Spinal cord (tissue), 10 donors: ENCODE data around the gene TNFAIP8L2. TPM values are rescaled to one million over a fixed set of nuclear protein-coding genes. Genes with fewer than 3 reads are reported as not detected.
A peak's percentile ranks its signal among the peaks of the same experiment; 100 is the strongest.

ENCODE experiments used
- DNase-seq, 6 donors: peaks; one replicate each; pipeline versions ENCODE4 v3.0.0 to v3.0.0-alpha.2; 2013 to 2015; ENCODE audit warnings: low spot score in 6 of 6, low read depth in 4 of 6
- H3K27ac ChIP-seq: one replicate; pipeline ENCODE4 v1.5.1; 2013; ENCODE audit warnings: low read depth, low read length, control low read depth
- H3K27me3 ChIP-seq: one replicate; pipeline ENCODE4 v1.6.1; 2013; ENCODE audit warnings: low read length; ENCODE audit not compliant: control insufficient read depth, insufficient read depth
- H3K36me3 ChIP-seq: one replicate; pipeline ENCODE4 v1.6.1; 2013; ENCODE audit warnings: low read length; ENCODE audit not compliant: control insufficient read depth, insufficient read depth
- H3K4me1 ChIP-seq: one replicate; pipeline ENCODE4 v1.6.1; 2013; ENCODE audit warnings: low read length; ENCODE audit not compliant: control insufficient read depth, insufficient read depth
- H3K4me3 ChIP-seq: one replicate; pipeline ENCODE4 v1.5.1; 2013; ENCODE audit warnings: low read depth, low read length, control low read depth
- H3K9me3 ChIP-seq: one replicate; pipeline ENCODE4 v1.6.1; 2013; ENCODE audit warnings: low read length; ENCODE audit not compliant: control insufficient read depth, insufficient read depth
- WGBS: methylation state at CpG from one replicate; pipeline ENCODE4 v1.1.5; 2013; ENCODE audit warnings: missing lambda C conversion rate; ENCODE audit not compliant: insufficient coverage; 5-methylcytosine and 5-hydroxymethylcytosine counted together
- polyA plus RNA-seq, 2 donors: library from polyadenylated mRNA; unstranded; fragments of 120-200 nt; gene quantifications; one replicate each; pipeline ENCODE4 v1.2.1, GENCODE V29; 2013; ENCODE audit not compliant: insufficient read length in 2 of 2
- total RNA-seq, 2 donors: library from RNA; depleted of rRNA in 1 of 2; stranded (reverse); fragments of 120-200 nt in 1 of 2; fragments of >200 nt in 1 of 2; gene quantifications; one replicate each; pipeline versions ENCODE4 v1.2.3 to v1.2.4, GENCODE V29; 2013 to 2014
- donor health status: healthy.

Gene TNFAIP8L2
- total and polyA plus RNA-seq, 4 donors: 3.2 to 5.5 (median 4.2) TPM

DNA sequence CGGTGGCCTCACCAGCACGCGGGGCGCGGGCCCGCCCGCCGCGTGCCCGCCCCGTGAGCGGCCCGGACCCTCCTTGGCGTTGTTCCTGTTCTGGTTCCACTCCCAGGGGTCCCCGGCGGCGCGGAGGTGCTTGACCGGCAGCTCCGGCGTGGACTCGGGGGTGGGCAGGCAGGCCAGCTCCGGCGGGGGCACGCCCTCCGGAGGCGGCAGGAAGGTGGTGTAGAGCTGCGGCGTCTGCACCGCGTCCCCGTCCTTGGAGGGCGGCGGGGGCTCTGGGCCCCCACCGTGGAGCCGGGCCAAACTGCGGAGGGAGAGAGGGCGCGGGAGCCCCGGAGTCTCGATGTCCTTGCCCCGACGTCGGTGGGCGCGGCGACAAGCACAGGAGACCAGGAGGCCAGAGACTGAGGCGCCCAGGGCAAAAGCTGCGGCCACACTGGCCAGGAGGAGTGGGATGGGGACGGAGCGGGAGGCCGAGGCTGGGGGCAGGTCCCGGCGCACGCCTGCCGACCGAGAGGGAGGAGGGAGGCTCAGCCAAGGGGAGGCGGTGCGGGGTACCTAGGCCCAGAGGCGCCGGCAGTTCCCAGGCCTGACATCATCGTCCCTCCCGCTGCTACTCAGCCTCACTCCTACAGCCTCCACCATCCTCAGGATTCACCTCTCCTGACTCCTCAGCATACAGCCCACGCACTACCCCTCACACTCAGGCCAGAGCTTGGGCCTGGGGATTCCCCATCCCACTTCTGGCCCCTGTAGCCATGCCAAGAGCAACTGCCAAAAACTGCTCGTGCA lies 23.2 kb upstream of the TNFAIP8L2 start:
- Histone ChIP-seq H3K4me3 (no peak overlapping the region), H3K27ac (no peak overlapping the region), H3K4me1 (peaks cover 21% of the 10 kb centered on the region), H3K36me3 (peaks cover 62% of the 10 kb centered on the region), H3K27me3 (peaks cover 2% of the 10 kb centered on the region), H3K9me3 (no peaks in the 10 kb centered on the region)
- 62% methylated on average over 65 of the region's 65 CpGs for WGBS
- DNase-seq: no peak

GRCh38 chr1:151134396-151134795 lies 22.1 kb upstream of the TNFAIP8L2 start:
- WGBS: no CpG with 5 or more reads among the region's 3 CpGs
- Histone ChIP-seq H3K36me3 (peaks cover 71% of the 10 kb centered on the region), H3K4me1 (peaks cover 21% of the 10 kb centered on the region), H3K27me3 (peaks cover 2% of the 10 kb centered on the region), H3K4me3 (no peak overlapping the region), H3K9me3 (no peaks in the 10 kb centered on the region), H3K27ac (no peak overlapping the region)
- no peak for DNase-seq

DNA sequence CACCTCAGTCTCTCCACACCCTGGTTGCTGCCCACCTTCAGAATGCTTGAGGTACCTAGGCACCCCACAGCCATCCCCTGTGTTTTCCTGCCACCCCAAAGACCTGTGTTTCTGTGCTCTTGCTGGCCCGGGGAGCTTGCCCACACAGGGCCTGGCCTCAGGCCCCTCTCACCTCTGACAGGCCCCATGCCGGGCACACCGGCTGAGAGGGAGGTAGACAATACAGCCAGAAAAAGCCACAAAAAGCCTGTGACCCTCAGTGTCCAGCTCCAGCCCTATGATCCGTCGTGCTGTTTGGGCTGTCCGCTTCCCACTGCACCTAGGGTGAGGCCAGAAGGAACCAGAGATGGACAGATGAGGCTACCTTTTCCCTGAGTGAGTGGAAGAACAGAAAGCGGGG lies 21.5 kb upstream of the TNFAIP8L2 start:
- no peak overlapping the region for H3K27ac ChIP-seq
- DNase-seq: no peak
- no peaks in the 10 kb centered on the region for H3K9me3 ChIP-seq
- H3K27me3 ChIP-seq: peaks cover 2% of the 10 kb centered on the region
- peaks cover 21% of the 10 kb centered on the region for H3K4me1 ChIP-seq
- H3K36me3 ChIP-seq: peaks cover 77% of the 10 kb centered on the region
- H3K4me3 ChIP-seq: no peak overlapping the region
- WGBS: 93% methylated on average over 4 of the region's 7 CpGs

DNA sequence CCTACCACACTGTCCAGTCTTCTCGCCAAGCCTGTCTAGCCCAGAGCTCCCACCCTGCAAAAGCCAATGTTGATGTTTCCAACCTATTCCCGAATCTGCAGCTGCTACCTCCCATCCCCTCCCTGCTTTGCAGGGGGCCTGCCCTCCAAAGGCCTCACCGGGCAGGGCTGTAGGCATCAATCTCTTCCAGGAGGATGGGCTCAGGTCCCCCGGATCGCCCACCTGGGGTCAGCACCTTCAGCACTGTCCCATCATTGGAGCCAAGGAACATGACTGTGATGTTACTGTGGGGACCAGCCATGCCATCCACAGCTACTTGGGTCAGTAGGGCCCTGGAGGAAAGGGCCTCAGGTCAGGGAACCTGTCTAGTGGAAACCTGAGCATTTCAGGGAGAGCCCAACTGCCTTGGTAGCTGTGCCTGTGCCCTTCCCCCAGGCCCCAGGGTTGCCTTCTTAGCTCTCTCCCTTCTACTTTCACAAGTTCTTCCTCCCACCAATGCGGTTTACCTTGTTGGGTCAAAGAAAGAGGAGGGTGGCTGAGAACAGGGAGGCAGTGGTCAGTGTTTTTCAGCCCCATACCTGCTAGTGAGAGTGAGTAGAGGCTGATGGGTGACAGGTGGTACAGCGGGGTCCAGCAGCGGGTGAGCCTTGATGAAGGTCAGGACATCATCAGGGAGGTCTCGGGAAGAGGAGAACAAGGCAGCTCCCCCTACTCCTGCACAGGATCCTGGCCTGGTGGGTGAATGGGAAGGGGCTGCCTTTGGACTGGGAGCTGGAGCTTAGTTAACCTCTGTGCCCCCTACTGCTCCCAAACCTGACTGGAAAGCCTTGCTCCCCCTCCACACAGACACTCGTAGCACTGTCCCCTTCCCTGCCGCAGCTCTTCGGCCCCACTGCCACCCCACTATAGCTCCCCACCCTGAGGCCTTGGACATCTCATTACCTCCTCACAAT lies 20.7 kb upstream of the TNFAIP8L2 start:
- WGBS: 91% methylated on average over 10 of the region's 12 CpGs
- Histone ChIP-seq H3K27ac (no peak overlapping the region), H3K27me3 (peaks cover 2% of the 10 kb centered on the region), H3K9me3 (no peaks in the 10 kb centered on the region), H3K36me3 (peaks cover 80% of the 10 kb centered on the region), H3K4me1 (peaks cover 21% of the 10 kb centered on the region), H3K4me3 (no peak overlapping the region)
- DNase-seq: no peak

GRCh38 chr1:151137789-151138188 lies 18.7 kb upstream of the TNFAIP8L2 start:
- Histone ChIP-seq H3K27ac (no peak overlapping the region), H3K27me3 (no peaks in the 10 kb centered on the region), H3K4me3 (no peak overlapping the region), H3K9me3 (no peaks in the 10 kb centered on the region), H3K4me1 (peaks cover 10% of the 10 kb centered on the region), H3K36me3 (peaks cover 87% of the 10 kb centered on the region)
- DNase-seq: no peak
- 96% methylated on average over 7 of the region's 7 CpGs for WGBS

DNA sequence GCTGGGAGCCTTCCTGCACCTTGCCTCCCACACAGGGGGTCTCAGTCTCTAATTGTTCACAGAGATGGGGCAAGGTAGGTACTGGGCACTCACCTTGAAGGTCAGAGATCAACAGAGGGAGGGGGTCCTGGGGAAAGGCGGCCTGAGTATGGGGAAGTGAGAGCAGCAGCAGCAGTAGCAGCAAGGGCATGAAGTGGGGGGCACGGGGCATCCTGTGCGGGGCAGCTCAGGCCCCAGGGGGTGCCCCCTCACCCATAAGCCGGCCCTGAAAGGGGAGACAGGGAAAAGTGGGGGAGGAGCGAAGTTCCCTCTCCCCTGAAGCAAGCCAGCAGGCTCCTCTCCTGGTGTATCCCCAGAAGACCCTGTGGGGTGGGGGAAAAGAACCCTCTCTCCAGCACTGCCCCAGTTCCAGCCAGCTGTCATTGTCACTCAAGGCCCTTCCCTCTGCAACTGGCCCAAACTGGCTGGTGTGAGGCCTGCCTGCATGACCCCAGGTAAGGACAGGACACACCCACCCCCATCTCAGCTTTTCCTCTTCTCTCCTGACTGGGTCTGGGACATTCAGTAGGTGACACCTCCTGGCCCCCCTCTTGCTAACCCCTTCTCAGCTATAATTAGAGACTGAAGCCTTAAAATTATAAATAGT lies 13.9 kb upstream of the TNFAIP8L2 start:
- H3K4me3 ChIP-seq: no peak overlapping the region
- DNase-seq: no peak
- H3K4me1 ChIP-seq: peaks cover 47% of the 10 kb centered on the region
- no peak overlapping the region for H3K27ac ChIP-seq
- no peaks in the 10 kb centered on the region for H3K9me3 ChIP-seq
- WGBS: 75% methylated on average over 2 of the region's 5 CpGs
- H3K36me3 ChIP-seq: peaks cover 50% of the 10 kb centered on the region
- H3K27me3 ChIP-seq: no peaks in the 10 kb centered on the region

- H3K27ac ChIP-seq: no peak overlapping the region
- WGBS: 69% methylated on average over 6 of the region's 7 CpGs
- H3K9me3 ChIP-seq: no peaks in the 10 kb centered on the region
- no peak overlapping the region for H3K4me3 ChIP-seq
- peaks cover 45% of the 10 kb centered on the region for H3K36me3 ChIP-seq
- peaks cover 47% of the 10 kb centered on the region for H3K4me1 ChIP-seq
- DNase-seq: no peak
- no peaks in the 10 kb centered on the region for H3K27me3 ChIP-seq
Observed at GRCh38 chr1:151143057-151143435, 13.4 kb upstream of the TNFAIP8L2 start.

DNA sequence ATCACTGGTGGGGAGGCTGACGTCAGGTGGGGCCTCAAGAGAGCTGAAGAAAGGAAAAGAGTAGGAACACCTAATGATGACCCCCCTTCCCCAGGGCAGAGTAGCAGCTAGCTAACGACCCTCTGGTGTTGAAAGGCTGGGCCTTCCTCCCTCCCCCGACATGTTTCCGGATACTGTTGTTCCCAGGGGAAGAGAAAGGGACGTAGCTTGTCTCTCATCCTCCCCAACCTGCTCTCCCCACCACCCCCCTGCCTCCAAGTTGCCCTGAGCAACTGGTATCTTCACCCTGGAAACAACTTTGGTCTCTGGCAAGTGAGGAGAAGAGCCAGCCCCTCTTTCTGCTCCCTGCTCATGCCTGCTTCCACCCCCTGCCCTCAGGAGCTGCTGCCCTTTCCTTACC lies 12.5 kb upstream of the TNFAIP8L2 start:
- peaks cover 47% of the 10 kb centered on the region for H3K4me1 ChIP-seq
- no peak overlapping the region for H3K27ac ChIP-seq
- peaks cover 35% of the 10 kb centered on the region for H3K36me3 ChIP-seq
- 0% methylated on average over 2 of the region's 5 CpGs for WGBS
- no peaks in the 10 kb centered on the region for H3K27me3 ChIP-seq
- DNase-seq: no peak
- no peak overlapping the region for H3K4me3 ChIP-seq
- no peaks in the 10 kb centered on the region for H3K9me3 ChIP-seq

- peak in 2 of 6 donors; percentile 40 for DNase-seq
- peaks cover 31% of the 10 kb centered on the region for H3K36me3 ChIP-seq
- H3K27ac ChIP-seq: no peak overlapping the region
- WGBS: 64% methylated on average over 2 of the region's 7 CpGs
- H3K4me1 ChIP-seq: peaks cover 47% of the 10 kb centered on the region
- H3K4me3 ChIP-seq: peak overlapping the region; percentile 61
- no peaks in the 10 kb centered on the region for H3K9me3 ChIP-seq
- no peaks in the 10 kb centered on the region for H3K27me3 ChIP-seq
Observed at GRCh38 chr1:151144474-151145303, 11.8 kb upstream of the TNFAIP8L2 start.
